ENCODE results near the gene SRP14. TPM values are rescaled to one million over a fixed set of nuclear protein-coding genes. Genes with fewer than 3 reads are reported as not detected.

Gene SRP14
- total RNA-seq, 3 donors from 2014 or later = 279 to 310 (median 299) TPM

DNA sequence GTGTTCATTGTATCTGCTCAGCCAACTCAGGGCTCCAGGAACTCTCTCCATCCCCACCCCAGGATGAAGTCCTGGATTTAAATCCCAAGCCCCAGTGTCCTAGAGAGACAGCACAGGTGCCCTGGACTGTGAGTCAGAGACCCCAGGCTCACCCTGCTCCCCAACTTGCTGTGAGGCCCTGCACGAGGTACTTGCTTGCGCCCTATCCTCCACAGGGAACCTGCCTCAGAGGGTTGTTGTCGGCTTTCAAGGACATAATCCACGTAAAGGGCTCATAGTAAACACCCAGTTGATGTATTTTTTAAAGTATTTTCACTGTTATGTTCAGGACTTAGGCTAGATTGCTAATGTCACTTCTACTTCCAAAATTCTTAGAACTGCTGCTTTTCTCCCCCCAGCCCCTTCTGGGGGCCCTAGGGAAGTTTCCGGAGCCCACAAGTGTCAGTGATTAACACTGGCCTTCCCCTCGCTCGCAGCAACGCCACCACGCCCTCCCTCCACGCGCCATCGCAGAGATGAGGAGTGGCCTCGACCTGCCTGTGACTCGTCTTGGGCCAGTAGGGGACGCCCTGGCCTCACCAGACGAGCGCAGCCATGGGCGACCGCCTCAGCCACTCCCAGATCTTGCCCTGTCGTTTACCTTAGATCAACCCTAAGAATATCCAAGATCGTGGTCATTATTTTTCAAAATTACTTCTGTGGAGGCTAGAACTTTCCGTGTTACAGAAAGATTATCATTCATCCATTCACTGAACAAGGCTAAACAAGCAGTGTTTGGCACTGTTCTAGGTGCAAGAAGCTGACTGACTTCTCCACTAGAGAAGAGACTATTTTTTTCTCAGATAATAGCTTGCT lies 6.0 kb upstream of the SRP14 start:
- peak; percentile 80 to 85 for DNase-seq (ENCODE audit: low spot score in 2 of 2)
- no peaks in the 10 kb centered on the region for H3K9me3 ChIP-seq
- TF ChIP-seq, protein P1, sequence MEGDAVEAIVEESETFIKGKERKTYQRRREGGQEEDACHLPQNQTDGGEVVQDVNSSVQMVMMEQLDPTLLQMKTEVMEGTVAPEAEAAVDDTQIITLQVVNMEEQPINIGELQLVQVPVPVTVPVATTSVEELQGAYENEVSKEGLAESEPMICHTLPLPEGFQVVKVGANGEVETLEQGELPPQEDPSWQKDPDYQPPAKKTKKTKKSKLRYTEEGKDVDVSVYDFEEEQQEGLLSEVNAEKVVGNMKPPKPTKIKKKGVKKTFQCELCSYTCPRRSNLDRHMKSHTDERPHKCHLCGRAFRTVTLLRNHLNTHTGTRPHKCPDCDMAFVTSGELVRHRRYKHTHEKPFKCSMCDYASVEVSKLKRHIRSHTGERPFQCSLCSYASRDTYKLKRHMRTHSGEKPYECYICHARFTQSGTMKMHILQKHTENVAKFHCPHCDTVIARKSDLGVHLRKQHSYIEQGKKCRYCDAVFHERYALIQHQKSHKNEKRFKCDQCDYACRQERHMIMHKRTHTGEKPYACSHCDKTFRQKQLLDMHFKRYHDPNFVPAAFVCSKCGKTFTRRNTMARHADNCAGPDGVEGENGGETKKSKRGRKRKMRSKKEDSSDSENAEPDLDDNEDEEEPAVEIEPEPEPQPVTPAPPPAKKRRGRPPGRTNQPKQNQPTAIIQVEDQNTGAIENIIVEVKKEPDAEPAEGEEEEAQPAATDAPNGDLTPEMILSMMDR (IDR thresholded peaks at IDR 0.05) = peak; percentile 64 to 94 (median 94)
- TF ChIP-seq POLR2A (IDR thresholded peaks at IDR 0.05) (no peak), POLR2AphosphoS5 (IDR thresholded peaks at IDR 0.05) (peak in 2 of 3 donors; percentile 53 to 54)
- intact Hi-C loops (cut with DNase I; ENCODE audit: low total_unique reads) = loop anchor here (10.0 kb wide), 1 partner anchor 230 kb away; no protein-coding TSS in a partner anchor
- peaks cover 0 to 5% of the 10 kb centered on the region in 2 donors for H3K4me1 ChIP-seq
- no peaks in the 10 kb centered on the region for H3K27me3 ChIP-seq
- H3K27ac ChIP-seq = peak overlapping the region; percentile 62 to 64
- no peaks in the 10 kb centered on the region for H3K36me3 ChIP-seq
- H3K4me3 ChIP-seq = peak overlapping the region in 2 of 3 donors; percentile 17 to 50

DNA sequence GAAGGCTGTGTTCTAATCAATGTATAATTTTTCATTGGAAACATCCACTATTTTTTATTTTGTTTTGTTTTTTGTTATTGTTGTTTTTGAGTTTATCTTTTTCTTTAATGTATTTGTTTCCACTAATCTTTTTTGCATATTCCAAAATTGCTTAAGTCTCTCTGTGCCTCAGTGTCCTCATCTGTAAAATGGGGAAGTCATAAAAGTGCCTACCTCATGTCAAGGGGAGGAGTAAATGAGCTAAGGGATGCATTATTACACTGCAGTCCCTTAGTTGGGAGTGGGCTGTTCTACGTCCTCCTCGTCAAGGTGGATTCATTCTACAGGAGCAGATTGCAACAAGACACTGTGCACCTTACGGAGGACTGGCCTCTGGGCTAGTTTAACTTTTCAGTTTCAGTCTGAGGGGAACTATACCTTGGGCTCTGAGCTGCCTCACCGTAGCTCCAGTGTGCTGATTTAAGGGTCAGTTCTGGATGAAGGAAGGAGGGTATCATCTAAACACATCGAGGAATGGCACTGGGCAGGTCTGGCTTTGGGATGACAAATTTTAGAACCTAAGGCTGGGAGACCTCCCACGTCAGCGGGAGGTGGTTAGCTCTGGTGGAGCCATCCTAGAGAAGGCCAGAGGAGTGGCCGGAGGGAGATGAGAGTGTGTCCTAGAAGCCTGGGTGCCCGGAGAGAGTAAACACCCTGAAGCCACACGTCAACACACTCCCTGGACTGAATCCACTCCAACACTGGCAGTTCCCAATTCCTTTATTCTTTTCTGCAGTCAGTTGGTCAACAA lies 5.1 kb upstream of the SRP14 start:
- Histone ChIP-seq H3K27me3 (no peaks in the 10 kb centered on the region), H3K9me3 (no peaks in the 10 kb centered on the region), H3K36me3 (no peaks in the 10 kb centered on the region), H3K27ac (peak overlapping the region; percentile 62 to 64), H3K4me1 (peaks cover 0 to 5% of the 10 kb centered on the region in 2 donors), H3K4me3 (no peak overlapping the region)
- DNase-seq (ENCODE audit: low spot score in 2 of 2) = no peak
- TF ChIP-seq POLR2A (IDR thresholded peaks at IDR 0.05) (no peak), POLR2AphosphoS5 (IDR thresholded peaks at IDR 0.05) (no peak)
- TF ChIP-seq, protein P1 (IDR thresholded peaks at IDR 0.05) = no peak
- intact Hi-C loops (cut with DNase I; ENCODE audit: low total_unique reads) = loop anchor here (10.0 kb wide), 1 partner anchor 231 kb away; no protein-coding TSS in a partner anchor

DNA sequence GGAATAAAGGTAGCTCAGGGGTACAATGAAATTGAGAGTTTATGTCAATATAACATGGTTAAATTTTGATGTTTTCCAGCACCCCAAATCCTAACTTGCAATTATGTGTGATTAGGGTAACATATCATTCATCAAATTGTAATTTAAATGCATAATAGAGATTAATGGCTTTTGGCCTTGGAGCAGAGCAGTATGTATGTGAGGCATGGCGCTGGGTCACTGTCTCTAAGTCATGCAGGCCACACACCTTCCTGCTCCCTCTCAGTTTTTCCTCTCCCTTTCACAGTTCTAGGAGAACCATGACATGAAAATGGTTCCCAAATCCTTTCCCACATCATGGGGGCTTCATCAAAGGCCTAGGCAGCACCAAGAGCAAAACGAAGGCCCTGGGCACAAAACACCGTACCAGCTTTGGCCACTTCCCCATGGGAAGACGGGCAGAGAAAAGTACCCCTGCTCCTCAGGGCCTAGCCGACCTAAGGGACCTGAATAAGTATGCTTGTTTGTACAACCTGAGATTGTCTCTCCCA lies 3.9 kb upstream of the SRP14 start:
- TF ChIP-seq POLR2AphosphoS5 (IDR thresholded peaks at IDR 0.05) (no peak), POLR2A (IDR thresholded peaks at IDR 0.05) (no peak)
- TF ChIP-seq, protein P1 (IDR thresholded peaks at IDR 0.05) = no peak
- Histone ChIP-seq H3K36me3 (no peaks in the 10 kb centered on the region), H3K27me3 (no peaks in the 10 kb centered on the region), H3K4me3 (no peak overlapping the region), H3K9me3 (no peaks in the 10 kb centered on the region), H3K4me1 (peaks cover 0 to 9% of the 10 kb centered on the region in 2 donors), H3K27ac (no peak overlapping the region)
- DNase-seq (ENCODE audit: low spot score in 2 of 2) = no peak
- intact Hi-C loops (cut with DNase I; ENCODE audit: low total_unique reads) = loop anchor here (10.0 kb wide), 1 partner anchor 232 kb away; no protein-coding TSS in a partner anchor

DNA sequence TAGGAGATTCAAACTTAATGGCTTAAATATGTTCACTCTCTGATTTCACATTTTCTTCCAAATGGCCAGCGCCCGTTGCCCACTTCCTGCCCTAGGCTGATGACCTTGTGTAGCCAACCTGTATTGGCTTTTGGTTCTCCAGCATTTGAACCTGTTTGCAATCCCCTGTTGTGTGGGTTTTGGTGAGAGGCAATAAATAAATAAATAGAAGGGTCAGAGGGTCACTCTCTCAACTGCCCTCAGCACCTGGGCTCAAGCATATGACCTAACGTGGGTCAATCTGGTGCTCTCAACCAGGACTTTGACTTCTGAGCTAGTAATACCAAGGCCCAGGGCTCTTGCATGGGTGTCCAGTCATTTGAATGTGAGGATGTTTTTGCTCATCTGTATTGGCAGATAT lies 1.8 kb upstream of the SRP14 start:
- Histone ChIP-seq H3K4me1 (peaks cover 0 to 6% of the 10 kb centered on the region in 2 donors), H3K27ac (peak overlapping the region in 1 of 2 donors; percentile 8), H3K36me3 (peaks cover 3% of the 10 kb centered on the region), H3K4me3 (no peak overlapping the region), H3K9me3 (no peaks in the 10 kb centered on the region), H3K27me3 (no peaks in the 10 kb centered on the region)
- no peak for DNase-seq (ENCODE audit: low spot score in 2 of 2)
- intact Hi-C loops (cut with DNase I; ENCODE audit: low total_unique reads) = loop anchor here (10.0 kb wide), 1 partner anchor 234 kb away; no protein-coding TSS in a partner anchor
- TF ChIP-seq, protein P1 (IDR thresholded peaks at IDR 0.05) = no peak
- TF ChIP-seq POLR2A (IDR thresholded peaks at IDR 0.05) (no peak), POLR2AphosphoS5 (IDR thresholded peaks at IDR 0.05) (no peak)
